ENCODE results near the gene ADTRP. TPM values are rescaled to one million over a fixed set of nuclear protein-coding genes. Genes with fewer than 3 reads are reported as not detected.

ADTRP gene
- total RNA-seq, 3 donors from 2014 or later = 0.48 to 2.9 (median 2.6) TPM

GRCh38 chr6:11756292-11756691 is 22.3 kb downstream of the ADTRP start:
- Histone ChIP-seq H3K27ac (no peak overlapping the region), H3K4me1 (no peaks in the 10 kb centered on the region), H3K9me3 (no peaks in the 10 kb centered on the region), H3K36me3 (no peaks in the 10 kb centered on the region), H3K4me3 (no peak overlapping the region), H3K27me3 (no peaks in the 10 kb centered on the region)
- intact Hi-C loops (cut with DNase I; ENCODE audit: low total_unique reads) = no loop called here
- TF ChIP-seq POLR2AphosphoS5 (IDR thresholded peaks at IDR 0.05) (no peak), POLR2A (IDR thresholded peaks at IDR 0.05) (no peak)
- TF ChIP-seq, protein P1, sequence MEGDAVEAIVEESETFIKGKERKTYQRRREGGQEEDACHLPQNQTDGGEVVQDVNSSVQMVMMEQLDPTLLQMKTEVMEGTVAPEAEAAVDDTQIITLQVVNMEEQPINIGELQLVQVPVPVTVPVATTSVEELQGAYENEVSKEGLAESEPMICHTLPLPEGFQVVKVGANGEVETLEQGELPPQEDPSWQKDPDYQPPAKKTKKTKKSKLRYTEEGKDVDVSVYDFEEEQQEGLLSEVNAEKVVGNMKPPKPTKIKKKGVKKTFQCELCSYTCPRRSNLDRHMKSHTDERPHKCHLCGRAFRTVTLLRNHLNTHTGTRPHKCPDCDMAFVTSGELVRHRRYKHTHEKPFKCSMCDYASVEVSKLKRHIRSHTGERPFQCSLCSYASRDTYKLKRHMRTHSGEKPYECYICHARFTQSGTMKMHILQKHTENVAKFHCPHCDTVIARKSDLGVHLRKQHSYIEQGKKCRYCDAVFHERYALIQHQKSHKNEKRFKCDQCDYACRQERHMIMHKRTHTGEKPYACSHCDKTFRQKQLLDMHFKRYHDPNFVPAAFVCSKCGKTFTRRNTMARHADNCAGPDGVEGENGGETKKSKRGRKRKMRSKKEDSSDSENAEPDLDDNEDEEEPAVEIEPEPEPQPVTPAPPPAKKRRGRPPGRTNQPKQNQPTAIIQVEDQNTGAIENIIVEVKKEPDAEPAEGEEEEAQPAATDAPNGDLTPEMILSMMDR (IDR thresholded peaks at IDR 0.05) = no peak
- DNase-seq (ENCODE audit: low spot score in 2 of 2) = no peak

GRCh38 chr6:11755725-11756124 is 22.9 kb downstream of the ADTRP start:
- intact Hi-C loops (cut with DNase I; ENCODE audit: low total_unique reads) = no loop called here
- TF ChIP-seq, protein P1 (IDR thresholded peaks at IDR 0.05) = no peak
- TF ChIP-seq POLR2A (IDR thresholded peaks at IDR 0.05) = no peak
- no peak for TF ChIP-seq POLR2AphosphoS5 (IDR thresholded peaks at IDR 0.05)
- H3K4me3 ChIP-seq = no peak overlapping the region
- no peaks in the 10 kb centered on the region for H3K9me3 ChIP-seq
- no peaks in the 10 kb centered on the region for H3K27me3 ChIP-seq
- H3K4me1 ChIP-seq = no peaks in the 10 kb centered on the region
- no peak overlapping the region for H3K27ac ChIP-seq
- H3K36me3 ChIP-seq = no peaks in the 10 kb centered on the region
- DNase-seq (ENCODE audit: low spot score in 2 of 2) = no peak

DNA sequence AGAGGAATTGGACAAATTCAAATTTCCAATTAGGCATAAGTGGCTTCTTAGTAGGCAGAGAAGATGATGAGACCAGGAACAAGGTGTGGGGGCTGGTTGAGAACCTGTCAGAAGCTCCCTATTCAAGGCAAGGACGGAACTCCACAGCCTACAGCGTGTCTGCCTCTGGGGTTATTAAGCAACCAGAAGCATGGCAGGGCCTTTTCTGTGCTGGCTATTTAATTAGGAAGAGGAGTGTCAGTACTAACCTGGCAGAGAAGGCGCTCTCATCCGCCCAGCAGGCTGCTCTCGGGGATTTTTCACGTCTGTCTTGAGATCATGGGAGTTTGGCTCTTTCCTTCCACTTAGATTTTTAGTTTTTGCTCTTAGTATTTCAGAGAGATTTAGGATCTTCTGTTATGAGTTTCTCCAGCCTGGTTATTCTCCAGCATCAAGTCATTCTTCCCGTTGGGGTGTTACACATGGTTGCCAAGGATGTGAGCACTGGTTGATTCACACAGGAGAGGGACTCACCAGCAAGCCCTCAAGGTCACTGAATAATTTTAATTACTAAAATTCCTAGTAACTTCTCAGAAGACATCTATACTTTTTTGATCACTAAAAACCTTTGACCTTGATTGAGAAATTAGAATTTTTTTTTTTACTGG is 23.9 kb downstream of the ADTRP start:
- Histone ChIP-seq H3K36me3 (no peaks in the 10 kb centered on the region), H3K27ac (no peak overlapping the region), H3K4me3 (no peak overlapping the region), H3K4me1 (no peaks in the 10 kb centered on the region), H3K27me3 (no peaks in the 10 kb centered on the region), H3K9me3 (no peaks in the 10 kb centered on the region)
- TF ChIP-seq, protein P1 (IDR thresholded peaks at IDR 0.05) = no peak
- TF ChIP-seq POLR2AphosphoS5 (IDR thresholded peaks at IDR 0.05) (no peak), POLR2A (IDR thresholded peaks at IDR 0.05) (no peak)
- intact Hi-C loops (cut with DNase I; ENCODE audit: low total_unique reads) = no loop called here
- no peak for DNase-seq (ENCODE audit: low spot score in 2 of 2)

- DNase-seq (ENCODE audit: low spot score in 2 of 2) = no peak
- intact Hi-C loops (cut with DNase I; ENCODE audit: low total_unique reads) = no loop called here
- TF ChIP-seq POLR2A (IDR thresholded peaks at IDR 0.05) (no peak), POLR2AphosphoS5 (IDR thresholded peaks at IDR 0.05) (no peak)
- TF ChIP-seq, protein P1 (IDR thresholded peaks at IDR 0.05) = no peak
- no peaks in the 10 kb centered on the region for H3K36me3 ChIP-seq
- H3K4me3 ChIP-seq = no peak overlapping the region
- H3K27me3 ChIP-seq = no peaks in the 10 kb centered on the region
- no peaks in the 10 kb centered on the region for H3K9me3 ChIP-seq
- no peaks in the 10 kb centered on the region for H3K4me1 ChIP-seq
- no peak overlapping the region for H3K27ac ChIP-seq
Measured at GRCh38 chr6:11753798-11754197, 24.8 kb downstream of the ADTRP start.

- TF ChIP-seq, protein P1 (IDR thresholded peaks at IDR 0.05) = no peak
- TF ChIP-seq POLR2A (IDR thresholded peaks at IDR 0.05) (no peak), POLR2AphosphoS5 (IDR thresholded peaks at IDR 0.05) (no peak)
- no peak overlapping the region for H3K4me3 ChIP-seq
- H3K9me3 ChIP-seq = no peaks in the 10 kb centered on the region
- H3K27ac ChIP-seq = no peak overlapping the region
- no peaks in the 10 kb centered on the region for H3K27me3 ChIP-seq
- no peak for DNase-seq (ENCODE audit: low spot score in 2 of 2)
- no peaks in the 10 kb centered on the region for H3K4me1 ChIP-seq
- intact Hi-C loops (cut with DNase I; ENCODE audit: low total_unique reads) = no loop called here
- H3K36me3 ChIP-seq = no peaks in the 10 kb centered on the region
Measured at GRCh38 chr6:11752360-11752759, 26.2 kb downstream of the ADTRP start.
